GM18951 (cell line): ENCODE measurements around the gene DCAF17.
"Not testable (repeated sequence)": the region's sequence is repeated elsewhere in the genome, so short reads cannot be mapped to it uniquely, and the experiment has no call there.

Experiments
- POLR2A ChIP-seq: IDR thresholded peaks from 4 replicates; pipeline ENCODE4 v1.6.1; 2011; ENCODE audit warnings: mild to moderate bottlenecking; ENCODE audit not compliant: insufficient read length, insufficient read depth; ENCODE audit errors: extremely low read depth
- in situ Hi-C: fragments of 300-500 bp; cut with MboI; formaldehyde crosslinking; loops from one replicate; pipeline ENCODE4 v1.12.0; 2022; ENCODE audit warnings: low sequenced_read_pairs, mixed read lengths, inconsistent platforms; ENCODE audit not compliant: unreplicated experiment

Gene DCAF17

GRCh38 chr2:171485116-171485515 lies 51.1 kb downstream of the DCAF17 start:
- in situ Hi-C loops, result no loop called here
- no peak for TF ChIP-seq POLR2A

- TF ChIP-seq POLR2A, result no peak
- in situ Hi-C loops, result no loop called here
Observed at GRCh38 chr2:171487201-171487600, 53.2 kb downstream of the DCAF17 start.

- in situ Hi-C loops, result no loop called here
- no peak for TF ChIP-seq POLR2A
Observed at GRCh38 chr2:171487803-171488259, 53.8 kb downstream of the DCAF17 start.

- no peak for TF ChIP-seq POLR2A
Observed at GRCh38 chr2:171490577-171490976, 56.6 kb downstream of the DCAF17 start.

GRCh38 chr2:171491292-171491691 lies 57.3 kb downstream of the DCAF17 start:
- in situ Hi-C loops, result no loop called here
- no peak for TF ChIP-seq POLR2A

More at GRCh38 chr2:171490577-171490976, 56.6 kb downstream of the DCAF17 start:
- in situ Hi-C loops, result no loop called here

- TF ChIP-seq POLR2A, result no peak
- in situ Hi-C loops, result no loop called here
Observed at GRCh38 chr2:171492664-171493063, 58.6 kb downstream of the DCAF17 start.

GRCh38 chr2:171497664-171498063 lies 63.6 kb downstream of the DCAF17 start:
- in situ Hi-C loops, result not testable (repeated sequence)

- TF ChIP-seq POLR2A, result no peak
- in situ Hi-C loops, result no loop called here
Observed at GRCh38 chr2:171505374-171505773, 71.3 kb downstream of the DCAF17 start.

- no peak for TF ChIP-seq POLR2A
- in situ Hi-C loops, result no loop called here
Observed at GRCh38 chr2:171509945-171510731, 76.1 kb downstream of the DCAF17 start.

GRCh38 chr2:171512014-171512413 lies 78.0 kb downstream of the DCAF17 start:
- TF ChIP-seq POLR2A, result no peak
- in situ Hi-C loops, result no loop called here

GRCh38 chr2:171512683-171513195 lies 78.7 kb downstream of the DCAF17 start:
- no peak for TF ChIP-seq POLR2A
- in situ Hi-C loops, result no loop called here

- no peak for TF ChIP-seq POLR2A
Observed at GRCh38 chr2:171513719-171514160, 79.7 kb downstream of the DCAF17 start.

GRCh38 chr2:171514908-171515582 lies 81.0 kb downstream of the DCAF17 start:
- no peak for TF ChIP-seq POLR2A
- in situ Hi-C loops, result no loop called here

More at GRCh38 chr2:171513719-171514160, 79.7 kb downstream of the DCAF17 start:
- in situ Hi-C loops, result no loop called here
